Smooth muscle cell (in vitro differentiated cells): Measurements from ENCODE around the gene PEAR1. TPM values are rescaled to one million over a fixed set of nuclear protein-coding genes. Genes with fewer than 3 reads are reported as not detected.

ENCODE experiments used
- DNase-seq: peaks from one replicate; lab custom pipeline; 2025; ENCODE audit not compliant: unreplicated experiment; lab: John Stamatoyannopoulos, UW
- H2AFZ ChIP-seq: fragments of 200-600 bp; sonication (generic); 2 replicates; pipeline ENCODE4 v1.6.0; 2016; ENCODE audit warnings: antibody characterized with exemption, low read depth, mild to moderate bottlenecking
- H3F3A ChIP-seq: fragments of 200-600 bp; sonication (generic); 2 replicates; pipeline ENCODE4 v1.6.0; 2017; ENCODE audit warnings: antibody characterized with exemption, low read depth
- H3K27ac ChIP-seq: fragments of 200-600 bp; sonication (generic); 2 replicates; pipeline ENCODE4 v1.5.1; 2016; ENCODE audit warnings: low read depth, mild to moderate bottlenecking
- H3K27me3 ChIP-seq: fragments of 200-600 bp; sonication (generic); 2 replicates; pipeline ENCODE4 v1.6.1; 2016; ENCODE audit warnings: low read depth, mild to moderate bottlenecking
- H3K36me3 ChIP-seq: fragments of 200-600 bp; sonication (generic); 2 replicates; pipeline ENCODE4 v1.5.1; 2016; ENCODE audit warnings: low read depth
- H3K4me1 ChIP-seq: fragments of 200-600 bp; sonication (generic); 2 replicates; pipeline ENCODE4 v1.5.1; 2016; ENCODE audit warnings: low read depth
- H3K4me2 ChIP-seq: fragments of 200-600 bp; sonication (generic); 2 replicates; pipeline ENCODE4 v1.6.0; 2016; ENCODE audit warnings: mild to moderate bottlenecking
- H3K4me3 ChIP-seq: fragments of 200-600 bp; sonication (generic); 2 replicates; pipeline ENCODE4 v1.5.1; 2016; ENCODE audit warnings: mild to moderate bottlenecking
- H3K79me2 ChIP-seq: fragments of 200-600 bp; sonication (generic); 2 replicates; pipeline ENCODE4 v1.6.0; 2016; ENCODE audit warnings: low read depth, mild to moderate bottlenecking
- H3K9ac ChIP-seq: fragments of 200-600 bp; sonication (generic); 2 replicates; pipeline ENCODE4 v1.6.0; 2016; ENCODE audit warnings: low read depth
- H3K9me3 ChIP-seq: fragments of 200-600 bp; sonication (generic); replicated peaks from 2 replicates; pipeline ENCODE4 v1.5.1; 2016; ENCODE audit warnings: low read depth
- H4K20me1 ChIP-seq: fragments of 200-600 bp; sonication (generic); 2 replicates; pipeline ENCODE4 v1.6.0; 2016; ENCODE audit warnings: low read depth
- CTCF ChIP-seq: fragments of 200-600 bp; sonication (generic); IDR thresholded peaks from 2 replicates; pipeline ENCODE4 v1.5.1; 2017; ENCODE audit warnings: borderline replicate concordance, mild to moderate bottlenecking, antibody characterized with exemption; ENCODE audit not compliant: insufficient read depth, poor library complexity, severe bottlenecking
- WGBS: methylation state at CpG from one replicate; pipeline ENCODE4 v1.1.7; 2016; ENCODE audit warnings: low lambda C conversion rate; 5-methylcytosine and 5-hydroxymethylcytosine counted together
- polyA plus RNA-seq: library from polyadenylated mRNA; unstranded; fragments of >200 nt; fragmentation: Nextera tagmentation; extraction: Ambion mirVana; gene quantifications from 2 replicates; pipeline ENCODE4 v1.2.1, GENCODE V29; 2016
- total RNA-seq: library from RNA; depleted of rRNA; stranded (reverse); fragments of >200 nt; gene quantifications from 2 replicates; pipeline ENCODE4 v1.2.3, GENCODE V29; 2014

The PEAR1 gene
- total and polyA plus RNA-seq, 2 experiments from 2014 or later: 2.3 to 3.7 TPM

DNA sequence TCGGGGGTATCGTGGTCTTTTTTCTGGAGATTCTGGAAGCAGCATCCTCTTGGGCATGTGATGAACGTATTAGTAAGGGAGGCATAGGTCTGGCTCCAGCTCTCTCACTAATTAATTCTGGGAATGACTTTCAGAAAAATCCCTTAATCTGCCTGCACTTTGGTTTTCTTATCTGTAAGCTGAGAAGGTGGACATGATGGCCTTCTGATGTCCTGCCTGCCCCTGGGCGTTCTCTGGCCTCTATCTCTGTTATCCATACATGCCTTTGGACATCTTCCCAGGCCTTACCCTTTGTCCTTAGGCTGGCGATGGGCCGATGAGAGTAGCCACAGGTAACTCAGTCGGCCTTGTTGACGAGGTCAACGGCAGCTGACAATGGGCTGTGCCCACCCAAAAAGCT, 24.1 kb upstream of the PEAR1 start:
- Histone ChIP-seq H3F3A (no peaks in the 10 kb centered on the region), H3K36me3 (no peaks in the 10 kb centered on the region), H4K20me1 (no peaks in the 10 kb centered on the region), H3K27me3 (no peaks in the 10 kb centered on the region), H3K9me3 (no peaks in the 10 kb centered on the region), H3K27ac (no peak overlapping the region), H3K4me3 (no peak overlapping the region), H3K79me2 (no peaks in the 10 kb centered on the region), H3K4me2 (no peak overlapping the region), H2AFZ (no peak overlapping the region), H3K4me1 (peaks cover 5% of the 10 kb centered on the region), H3K9ac (no peak overlapping the region)
- WGBS: 95% methylated on average over 9 of the region's 9 CpGs
- DNase-seq: no peak
- no peak for TF ChIP-seq CTCF

DNA sequence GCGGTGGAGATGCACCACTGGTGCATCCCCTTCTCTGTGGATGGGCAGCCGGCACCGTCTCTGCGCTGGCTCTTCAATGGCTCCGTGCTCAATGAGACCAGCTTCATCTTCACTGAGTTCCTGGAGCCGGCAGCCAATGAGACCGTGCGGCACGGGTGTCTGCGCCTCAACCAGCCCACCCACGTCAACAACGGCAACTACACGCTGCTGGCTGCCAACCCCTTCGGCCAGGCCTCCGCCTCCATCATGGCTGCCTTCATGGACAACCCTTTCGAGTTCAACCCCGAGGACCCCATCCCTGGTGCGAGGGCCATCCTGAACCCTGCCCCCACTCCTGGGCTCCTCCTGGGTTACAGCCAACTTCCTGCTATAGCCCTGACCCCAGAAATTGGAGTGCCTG, 19.9 kb upstream of the PEAR1 start:
- no peak for DNase-seq
- TF ChIP-seq CTCF: no peak
- H4K20me1 ChIP-seq: no peaks in the 10 kb centered on the region
- WGBS: 94% methylated on average over 18 of the region's 18 CpGs
- peaks cover 5% of the 10 kb centered on the region for H3K4me1 ChIP-seq
- no peak overlapping the region for H3K9ac ChIP-seq
- H3K4me3 ChIP-seq: no peak overlapping the region
- no peak overlapping the region for H2AFZ ChIP-seq
- H3K27ac ChIP-seq: no peak overlapping the region
- H3F3A ChIP-seq: no peaks in the 10 kb centered on the region
- H3K27me3 ChIP-seq: peaks cover 8% of the 10 kb centered on the region
- no peaks in the 10 kb centered on the region for H3K79me2 ChIP-seq
- H3K9me3 ChIP-seq: no peaks in the 10 kb centered on the region
- no peaks in the 10 kb centered on the region for H3K36me3 ChIP-seq
- no peak overlapping the region for H3K4me2 ChIP-seq

- DNase-seq: no peak
- Histone ChIP-seq H3K36me3 (no peaks in the 10 kb centered on the region), H3K27ac (no peak overlapping the region), H3K9ac (no peak overlapping the region), H3K9me3 (no peaks in the 10 kb centered on the region), H3K4me3 (no peak overlapping the region), H3K27me3 (peaks cover 8% of the 10 kb centered on the region), H3K4me2 (no peak overlapping the region), H3F3A (no peaks in the 10 kb centered on the region), H2AFZ (no peak overlapping the region), H3K4me1 (peaks cover 5% of the 10 kb centered on the region), H4K20me1 (no peaks in the 10 kb centered on the region), H3K79me2 (no peaks in the 10 kb centered on the region)
- WGBS: 90% methylated on average over 5 of the region's 5 CpGs
- no peak for TF ChIP-seq CTCF
Measured at GRCh38 chr1:156874142-156874541, 19.4 kb upstream of the PEAR1 start.

- H3F3A ChIP-seq: no peaks in the 10 kb centered on the region
- WGBS: 92% methylated on average over 16 of the region's 16 CpGs
- H3K79me2 ChIP-seq: no peaks in the 10 kb centered on the region
- no peak overlapping the region for H3K4me2 ChIP-seq
- no peak overlapping the region for H2AFZ ChIP-seq
- no peak for DNase-seq
- no peak for TF ChIP-seq CTCF
- H3K27me3 ChIP-seq: peaks cover 8% of the 10 kb centered on the region
- no peaks in the 10 kb centered on the region for H3K36me3 ChIP-seq
- H3K4me1 ChIP-seq: peaks cover 5% of the 10 kb centered on the region
- H3K27ac ChIP-seq: no peak overlapping the region
- H4K20me1 ChIP-seq: no peaks in the 10 kb centered on the region
- no peak overlapping the region for H3K4me3 ChIP-seq
- H3K9me3 ChIP-seq: no peaks in the 10 kb centered on the region
- H3K9ac ChIP-seq: no peak overlapping the region
Measured at GRCh38 chr1:156874572-156875340, 18.8 kb upstream of the PEAR1 start.
